CD8-positive, alpha-beta memory T cell (primary cell): ENCODE measurements around the gene PLSCR4. TPM values are rescaled to one million over a fixed set of nuclear protein-coding genes. Genes with fewer than 3 reads are reported as not detected.

Experiments used
- CTCF ChIA-PET: fragments of 350-600 bp; sonication (Branson Sonifier 250); formaldehyde crosslinking; loops from one replicate; lab custom pipeline; 2021; ENCODE audit warnings: antibody characterized with exemption; lab: Charles Lee
- POLR2A ChIA-PET: fragments of 350-600 bp; sonication (Branson Sonifier 250); formaldehyde crosslinking; loops from one replicate; lab custom pipeline; 2021; ENCODE audit warnings: antibody characterized with exemption; lab: Charles Lee
- DNase-seq, 5 donors: peaks; one replicate each; pipeline versions ENCODE4 v3.0.0 to v3.0.0-alpha.2; 2020 to 2022; ENCODE audit warnings: mixed read lengths in 1 of 5
- H3K27ac ChIP-seq: one replicate; pipeline ENCODE4 v1.7.0; 2013; ENCODE audit warnings: low read depth, mild to moderate bottlenecking, low read length, moderate library complexity
- H3K27me3 ChIP-seq: 2 replicates; pipeline ENCODE4 v1.7.0; 2013; ENCODE audit warnings: low read length, mild to moderate bottlenecking; ENCODE audit not compliant: insufficient read depth, poor library complexity, severe bottlenecking
- H3K36me3 ChIP-seq: 2 replicates; pipeline ENCODE4 v1.7.0; 2013; ENCODE audit warnings: mild to moderate bottlenecking, low read length, moderate library complexity; ENCODE audit not compliant: insufficient read depth
- H3K4me1 ChIP-seq: 2 replicates; pipeline ENCODE4 v1.7.0; 2013; ENCODE audit warnings: mild to moderate bottlenecking, low read length, moderate library complexity; ENCODE audit not compliant: insufficient read depth
- H3K4me3 ChIP-seq: 2 replicates; pipeline ENCODE4 v1.7.0; 2013; ENCODE audit warnings: mild to moderate bottlenecking, low read length
- H3K9me3 ChIP-seq: 2 replicates; pipeline ENCODE4 v1.7.0; 2013; ENCODE audit warnings: mild to moderate bottlenecking, low read length
- H3K27ac Mint-ChIP-seq, 8 donors: one replicate each; pipeline ENCODE4 v1.8.0; 2020 to 2021; ENCODE audit warnings: mixed read lengths in 8 of 8, mild to moderate bottlenecking in 6 of 8, inconsistent platforms in 3 of 8, moderate library complexity in 3 of 8
- H3K27me3 Mint-ChIP-seq, 2 donors: one replicate each; pipeline ENCODE4 v1.8.0; 2020 to 2021; ENCODE audit warnings: mixed read lengths in 2 of 2, mild to moderate bottlenecking in 1 of 2, moderate library complexity in 1 of 2
- H3K36me3 Mint-ChIP-seq, 3 donors: one replicate each; pipeline ENCODE4 v1.8.0; 2020 to 2021; ENCODE audit warnings: mixed read lengths in 3 of 3, inconsistent platforms in 1 of 3, mild to moderate bottlenecking in 1 of 3
- H3K4me1 Mint-ChIP-seq, 3 donors: one replicate each; pipeline ENCODE4 v1.8.0; 2020 to 2021; ENCODE audit warnings: mixed read lengths in 3 of 3, inconsistent platforms in 1 of 3, mild to moderate bottlenecking in 1 of 3
- H3K4me3 Mint-ChIP-seq, 7 donors: one replicate each; pipeline ENCODE4 v1.8.0; 2020 to 2021; ENCODE audit warnings: mixed read lengths in 7 of 7, mild to moderate bottlenecking in 6 of 7, moderate library complexity in 4 of 7, inconsistent platforms in 2 of 7
- H3K9me3 Mint-ChIP-seq, 5 donors: one replicate each; pipeline ENCODE4 v1.8.0; 2020 to 2022; ENCODE audit warnings: mixed read lengths in 5 of 5, mild to moderate bottlenecking in 3 of 5, moderate library complexity in 2 of 5, inconsistent platforms in 1 of 5
- polyA plus RNA-seq: library from polyadenylated mRNA; unstranded; fragments of 300-500 nt; fragmentation: Illumina TruSeq; gene quantifications from one replicate; pipeline ENCODE4 v1.2.3, GENCODE V29; 2021
- total RNA-seq, 2 experiments: library from RNA; stranded (reverse); gene quantifications; one replicate each; pipeline ENCODE4 v1.2.3, GENCODE V29; 2021

Gene PLSCR4
- total and polyA plus RNA-seq, 3 experiments from 2014 or later = not detected

GRCh38 chr3:146195605-146196004 is 55.3 kb downstream of the PLSCR4 start:
- Histone ChIP-seq H3K27me3 (no peaks in the 10 kb centered on the region), H3K27ac (no peak overlapping the region), H3K9me3 (no peaks in the 10 kb centered on the region), H3K4me1 (no peaks in the 10 kb centered on the region), H3K36me3 (no peaks in the 10 kb centered on the region), H3K4me3 (no peak overlapping the region)
- Mint-ChIP-seq H3K27ac (no peak overlapping the region), H3K4me1 (no peaks in the 10 kb centered on the region), H3K27me3 (no peaks in the 10 kb centered on the region), H3K36me3 (no peaks in the 10 kb centered on the region), H3K9me3 (no peaks in the 10 kb centered on the region), H3K4me3 (no peak overlapping the region)
- DNase-seq = no peak
- CTCF ChIA-PET = no interaction called here
- POLR2A ChIA-PET = no interaction called here

GRCh38 chr3:146195030-146195429 is 55.9 kb downstream of the PLSCR4 start:
- Histone ChIP-seq H3K4me1 (no peaks in the 10 kb centered on the region), H3K27me3 (no peaks in the 10 kb centered on the region), H3K9me3 (no peaks in the 10 kb centered on the region), H3K36me3 (no peaks in the 10 kb centered on the region), H3K4me3 (no peak overlapping the region), H3K27ac (no peak overlapping the region)
- Mint-ChIP-seq H3K4me3 (no peak overlapping the region), H3K27me3 (no peaks in the 10 kb centered on the region), H3K9me3 (no peaks in the 10 kb centered on the region), H3K27ac (no peak overlapping the region), H3K4me1 (no peaks in the 10 kb centered on the region), H3K36me3 (no peaks in the 10 kb centered on the region)
- ChIA-PET CTCF (no interaction called here), POLR2A (no interaction called here)
- DNase-seq = no peak

GRCh38 chr3:146191051-146191450 is 59.9 kb downstream of the PLSCR4 start:
- POLR2A ChIA-PET = no interaction called here
- H3K27ac Mint-ChIP-seq = no peak overlapping the region
- H3K4me1 Mint-ChIP-seq = peaks cover 0 to 3% (median 0%) of the 10 kb centered on the region in 3 donors
- no peaks in the 10 kb centered on the region for H3K9me3 ChIP-seq
- H3K4me3 Mint-ChIP-seq = no peak overlapping the region
- H3K27me3 Mint-ChIP-seq = peaks cover 0 to 5% of the 10 kb centered on the region in 2 donors
- H3K36me3 ChIP-seq = no peaks in the 10 kb centered on the region
- CTCF ChIA-PET = interaction anchor here (1.8 to 2.8 kb wide), 2 partner anchors 25 to 386 kb away, joined by 5 to 12 read pairs; no protein-coding TSS in a partner anchor
- H3K4me1 ChIP-seq = no peaks in the 10 kb centered on the region
- no peak overlapping the region for H3K27ac ChIP-seq
- DNase-seq = no peak
- H3K36me3 Mint-ChIP-seq = no peaks in the 10 kb centered on the region
- H3K4me3 ChIP-seq = no peak overlapping the region
- no peaks in the 10 kb centered on the region for H3K27me3 ChIP-seq
- no peaks in the 10 kb centered on the region for H3K9me3 Mint-ChIP-seq

GRCh38 chr3:146189519-146190173 is 61.3 kb downstream of the PLSCR4 start:
- POLR2A ChIA-PET = no interaction called here
- Mint-ChIP-seq H3K9me3 (no peaks in the 10 kb centered on the region), H3K27ac (no peak overlapping the region), H3K4me3 (no peak overlapping the region), H3K4me1 (peaks cover 0 to 3% (median 0%) of the 10 kb centered on the region in 3 donors), H3K27me3 (peaks cover 0 to 11% of the 10 kb centered on the region in 2 donors), H3K36me3 (no peaks in the 10 kb centered on the region)
- Histone ChIP-seq H3K27me3 (no peaks in the 10 kb centered on the region), H3K9me3 (no peaks in the 10 kb centered on the region), H3K27ac (no peak overlapping the region), H3K4me3 (no peak overlapping the region), H3K4me1 (no peaks in the 10 kb centered on the region), H3K36me3 (no peaks in the 10 kb centered on the region)
- DNase-seq = peak in 2 of 5 donors; percentile 4 to 20
- CTCF ChIA-PET = interaction anchor here (1.1 to 2.8 kb wide), 5 partner anchors 11 to 405 kb away, joined by 3 to 12 read pairs (median 5); no protein-coding TSS in a partner anchor

GRCh38 chr3:146187334-146187950 is 63.5 kb downstream of the PLSCR4 start:
- no peaks in the 10 kb centered on the region for H3K27me3 ChIP-seq
- ChIA-PET CTCF (no interaction called here), POLR2A (no interaction called here)
- DNase-seq = no peak
- H3K36me3 ChIP-seq = no peaks in the 10 kb centered on the region
- no peak overlapping the region for H3K4me3 ChIP-seq
- no peak overlapping the region for H3K27ac ChIP-seq
- peaks cover 0 to 15% of the 10 kb centered on the region in 2 donors for H3K27me3 Mint-ChIP-seq
- peaks cover 0 to 3% (median 0%) of the 10 kb centered on the region in 3 donors for H3K4me1 Mint-ChIP-seq
- no peaks in the 10 kb centered on the region for H3K4me1 ChIP-seq
- no peaks in the 10 kb centered on the region for H3K36me3 Mint-ChIP-seq
- H3K27ac Mint-ChIP-seq = no peak overlapping the region
- no peaks in the 10 kb centered on the region for H3K9me3 Mint-ChIP-seq
- H3K9me3 ChIP-seq = no peaks in the 10 kb centered on the region
- H3K4me3 Mint-ChIP-seq = no peak overlapping the region

GRCh38 chr3:146184241-146185015 is 66.5 kb downstream of the PLSCR4 start:
- no peak for DNase-seq
- Histone ChIP-seq H3K4me1 (no peaks in the 10 kb centered on the region), H3K4me3 (no peak overlapping the region), H3K27me3 (no peaks in the 10 kb centered on the region), H3K36me3 (no peaks in the 10 kb centered on the region), H3K27ac (no peak overlapping the region), H3K9me3 (no peaks in the 10 kb centered on the region)
- peaks cover 0 to 13% of the 10 kb centered on the region in 2 donors for H3K27me3 Mint-ChIP-seq
- no peak overlapping the region for H3K4me3 Mint-ChIP-seq
- no peaks in the 10 kb centered on the region for H3K9me3 Mint-ChIP-seq
- ChIA-PET POLR2A (no interaction called here), CTCF (no interaction called here)
- peaks cover 0 to 1% (median 0%) of the 10 kb centered on the region in 3 donors for H3K4me1 Mint-ChIP-seq
- no peak overlapping the region for H3K27ac Mint-ChIP-seq
- H3K36me3 Mint-ChIP-seq = no peaks in the 10 kb centered on the region

GRCh38 chr3:146181216-146181615 is 69.7 kb downstream of the PLSCR4 start:
- CTCF ChIA-PET = no interaction called here
- Histone ChIP-seq H3K36me3 (no peaks in the 10 kb centered on the region), H3K4me1 (no peaks in the 10 kb centered on the region), H3K27me3 (no peaks in the 10 kb centered on the region), H3K27ac (no peak overlapping the region), H3K9me3 (no peaks in the 10 kb centered on the region), H3K4me3 (no peak overlapping the region)
- Mint-ChIP-seq H3K27ac (no peak overlapping the region), H3K4me3 (no peak overlapping the region), H3K9me3 (no peaks in the 10 kb centered on the region), H3K4me1 (no peaks in the 10 kb centered on the region), H3K36me3 (no peaks in the 10 kb centered on the region), H3K27me3 (peaks cover 0 to 15% of the 10 kb centered on the region in 2 donors)
- DNase-seq = no peak
- POLR2A ChIA-PET = no interaction called here

GRCh38 chr3:146180376-146180775 is 70.5 kb downstream of the PLSCR4 start:
- no peak overlapping the region for H3K4me3 ChIP-seq
- ChIA-PET POLR2A (no interaction called here), CTCF (no interaction called here)
- H3K27ac ChIP-seq = no peak overlapping the region
- H3K9me3 ChIP-seq = no peaks in the 10 kb centered on the region
- H3K9me3 Mint-ChIP-seq = no peaks in the 10 kb centered on the region
- H3K27ac Mint-ChIP-seq = no peak overlapping the region
- no peaks in the 10 kb centered on the region for H3K4me1 Mint-ChIP-seq
- no peaks in the 10 kb centered on the region for H3K4me1 ChIP-seq
- H3K4me3 Mint-ChIP-seq = no peak overlapping the region
- peaks cover 0 to 8% of the 10 kb centered on the region in 2 donors for H3K27me3 Mint-ChIP-seq
- DNase-seq = no peak
- no peaks in the 10 kb centered on the region for H3K27me3 ChIP-seq
- no peaks in the 10 kb centered on the region for H3K36me3 Mint-ChIP-seq
- no peaks in the 10 kb centered on the region for H3K36me3 ChIP-seq
